K562 (cell line): Measurements from ENCODE around the gene STK16. TPM values are rescaled to one million over a fixed set of nuclear protein-coding genes. Genes with fewer than 3 reads are reported as not detected.

Experiments used
- GTF2A2 ChIP-seq: IDR thresholded peaks from 2 replicates; pipeline ENCODE4 v1.6.1; 2016; ENCODE audit warnings: mild to moderate bottlenecking, missing genetic modification characterization, missing compliant biosample characterization
- MCM3 ChIP-seq: fragments of 450-650 bp; IDR thresholded peaks from 2 replicates; pipeline ENCODE4 v1.6.1; 2016
- NFIX ChIP-seq: fragments of 250-450 bp; sonication (Bioruptor Pico); IDR thresholded peaks from 2 replicates; pipeline ENCODE4 v1.4.0; 2020; ENCODE audit warnings: low read depth, mild to moderate bottlenecking, moderate library complexity
- PRMT5 ChIP-seq: sonication (generic); formaldehyde crosslinking; IDR thresholded peaks from 2 replicates; pipeline ENCODE4 v1.5.0; 2020; ENCODE audit warnings: missing genetic modification reagents
- PTRF ChIP-seq: fragments of 450-650 bp; IDR thresholded peaks from 2 replicates; pipeline ENCODE4 v1.6.1; 2016; ENCODE audit warnings: mild to moderate bottlenecking, missing genetic modification characterization, missing compliant biosample characterization
- RBBP5 ChIP-seq: fragments of 200-600 bp; sonication (generic); IDR thresholded peaks from 2 replicates; pipeline ENCODE4 v1.6.1; 2012; ENCODE audit warnings: borderline replicate concordance, mild to moderate bottlenecking, low read length, control low read depth, inconsistent platforms; ENCODE audit not compliant: insufficient read depth, poor library complexity, severe bottlenecking
- SAP30 ChIP-seq: fragments of 200-600 bp; sonication (generic); IDR thresholded peaks from 2 replicates; pipeline ENCODE4 v1.6.1; 2012; ENCODE audit warnings: borderline replicate concordance, low read depth, mild to moderate bottlenecking, moderate library complexity, low read length, control low read depth, inconsistent platforms; ENCODE audit not compliant: insufficient read depth, poor library complexity, severe bottlenecking
- ZC3H8 ChIP-seq: fragments of 450-650 bp; IDR thresholded peaks from 2 replicates; pipeline ENCODE4 v1.6.1; 2017
- ZNF589 ChIP-seq: fragments of 200-800 bp; sonication (Bioruptor generic); IDR thresholded peaks from 2 replicates; pipeline ENCODE4 v1.6.1; 2016; ENCODE audit warnings: low read depth, missing genetic modification characterization, missing compliant biosample characterization
- ZNF644 ChIP-seq: fragments of 200-800 bp; sonication (Bioruptor generic); IDR thresholded peaks from 2 replicates; pipeline ENCODE4 v1.6.1; 2016; ENCODE audit warnings: low read depth, missing genetic modification characterization, missing compliant biosample characterization
- polyA plus RNA-seq, 8 experiments: library from polyadenylated mRNA; depleted of rRNA in 4 of 8; stranded (reverse) in 5 of 8; unstranded in 3 of 8; fragments of >200 nt; fragmentation: Nextera tagmentation in 2 of 8; fragmentation: Illumina TruSeq in 1 of 8; extraction: Ambion mirVana in 2 of 8; extraction: Trizol in 1 of 8; gene quantifications; 2 replicates each; pipeline versions ENCODE4 v1.2.1 to v1.2.3, GENCODE V29; 2011 to 2014; ENCODE audit warnings: inconsistent platforms in 1 of 8, missing spikeins in 1 of 8
- total RNA-seq, 7 experiments: library from RNA; depleted of rRNA in 6 of 7; stranded (reverse); fragments of >200 nt in 6 of 7; fragmentation: Illumina TruSeq in 2 of 7; extraction: Trizol in 2 of 7; gene quantifications; 2 replicates each; pipeline versions ENCODE4 v1.2.1 to v1.2.3, GENCODE V29; 2011 to 2021; ENCODE audit warnings: low replicate concordance in 1 of 7
- TF ChIP-seq, protein P1 (sequence below): fragments of 450-650 bp; IDR thresholded peaks from 2 replicates; pipeline ENCODE4 v1.6.1; 2016; ENCODE audit warnings: low read depth
- TF ChIP-seq, protein P2 (sequence below), 2 experiments: IDR thresholded peaks; 2 replicates each; pipeline ENCODE4 v1.6.1; 2011; ENCODE audit warnings: borderline replicate concordance in 1 of 2, control low read depth in 1 of 2, low read depth in 1 of 2, low read length in 1 of 2, mild to moderate bottlenecking in 1 of 2, mixed read lengths in 1 of 2, moderate library complexity in 1 of 2; ENCODE audit not compliant: insufficient read depth in 1 of 2, insufficient read length in 1 of 2, poor library complexity in 1 of 2, severe bottlenecking in 1 of 2; ENCODE audit errors: extremely low read depth in 1 of 2
- TF ChIP-seq, protein P3 (sequence below): fragments of 200-800 bp; sonication (Bioruptor generic); IDR thresholded peaks from 2 replicates; pipeline ENCODE4 v1.6.1; 2017; ENCODE audit warnings: missing genetic modification characterization, missing compliant biosample characterization
- TF ChIP-seq, protein P4 (sequence below): fragments of 450-650 bp; IDR thresholded peaks from 2 replicates; pipeline ENCODE4 v1.6.1; 2017; ENCODE audit warnings: mild to moderate bottlenecking, moderate library complexity

The STK16 gene
- total and polyA plus RNA-seq, 9 of the 15 experiments (the other 6 are each of a cell fraction or from before 2014, with no cell fraction given), result 5.4 to 36.2 (median 17.8) TPM

DNA sequence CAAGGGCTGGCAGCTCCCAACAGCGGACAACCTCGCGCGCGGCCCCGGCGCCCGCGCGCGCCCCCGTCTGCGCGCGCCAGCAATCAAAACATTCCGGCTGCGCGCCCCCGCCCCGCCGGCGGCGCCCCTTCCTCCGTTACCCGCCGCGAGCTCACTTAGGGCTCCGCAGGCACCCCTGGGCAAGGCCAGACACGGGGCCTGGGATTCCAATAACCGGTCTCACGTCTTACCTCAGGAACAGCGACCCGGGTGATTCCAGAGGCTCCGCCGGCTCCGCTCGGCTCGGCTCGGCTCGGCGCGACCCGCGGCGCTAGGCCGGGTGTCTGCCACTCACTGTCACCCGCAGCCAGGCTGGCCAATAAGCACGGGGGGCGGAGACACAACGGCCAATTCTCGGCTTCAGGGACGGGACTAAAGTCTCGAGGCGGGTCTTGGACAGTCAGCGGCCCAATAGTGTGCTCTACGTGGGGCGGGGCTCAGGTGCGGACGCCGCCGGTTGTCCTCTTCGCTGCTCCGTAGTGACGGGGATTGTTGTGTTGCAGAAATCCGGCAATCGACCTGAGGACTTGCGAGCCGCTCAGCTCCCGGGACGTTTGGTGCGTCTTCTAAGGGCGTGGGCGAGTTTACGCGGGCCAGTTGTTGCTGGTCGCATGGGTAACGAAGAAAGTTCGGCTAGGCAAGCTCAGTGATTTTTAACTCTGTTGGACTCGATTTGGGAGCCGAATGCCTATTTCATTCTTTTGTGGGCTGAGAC lies 15.8 kb upstream of the STK16 start, which contains the start of the genes ANKZF1 and ATG9A (continued):
- TF ChIP-seq, protein P1, sequence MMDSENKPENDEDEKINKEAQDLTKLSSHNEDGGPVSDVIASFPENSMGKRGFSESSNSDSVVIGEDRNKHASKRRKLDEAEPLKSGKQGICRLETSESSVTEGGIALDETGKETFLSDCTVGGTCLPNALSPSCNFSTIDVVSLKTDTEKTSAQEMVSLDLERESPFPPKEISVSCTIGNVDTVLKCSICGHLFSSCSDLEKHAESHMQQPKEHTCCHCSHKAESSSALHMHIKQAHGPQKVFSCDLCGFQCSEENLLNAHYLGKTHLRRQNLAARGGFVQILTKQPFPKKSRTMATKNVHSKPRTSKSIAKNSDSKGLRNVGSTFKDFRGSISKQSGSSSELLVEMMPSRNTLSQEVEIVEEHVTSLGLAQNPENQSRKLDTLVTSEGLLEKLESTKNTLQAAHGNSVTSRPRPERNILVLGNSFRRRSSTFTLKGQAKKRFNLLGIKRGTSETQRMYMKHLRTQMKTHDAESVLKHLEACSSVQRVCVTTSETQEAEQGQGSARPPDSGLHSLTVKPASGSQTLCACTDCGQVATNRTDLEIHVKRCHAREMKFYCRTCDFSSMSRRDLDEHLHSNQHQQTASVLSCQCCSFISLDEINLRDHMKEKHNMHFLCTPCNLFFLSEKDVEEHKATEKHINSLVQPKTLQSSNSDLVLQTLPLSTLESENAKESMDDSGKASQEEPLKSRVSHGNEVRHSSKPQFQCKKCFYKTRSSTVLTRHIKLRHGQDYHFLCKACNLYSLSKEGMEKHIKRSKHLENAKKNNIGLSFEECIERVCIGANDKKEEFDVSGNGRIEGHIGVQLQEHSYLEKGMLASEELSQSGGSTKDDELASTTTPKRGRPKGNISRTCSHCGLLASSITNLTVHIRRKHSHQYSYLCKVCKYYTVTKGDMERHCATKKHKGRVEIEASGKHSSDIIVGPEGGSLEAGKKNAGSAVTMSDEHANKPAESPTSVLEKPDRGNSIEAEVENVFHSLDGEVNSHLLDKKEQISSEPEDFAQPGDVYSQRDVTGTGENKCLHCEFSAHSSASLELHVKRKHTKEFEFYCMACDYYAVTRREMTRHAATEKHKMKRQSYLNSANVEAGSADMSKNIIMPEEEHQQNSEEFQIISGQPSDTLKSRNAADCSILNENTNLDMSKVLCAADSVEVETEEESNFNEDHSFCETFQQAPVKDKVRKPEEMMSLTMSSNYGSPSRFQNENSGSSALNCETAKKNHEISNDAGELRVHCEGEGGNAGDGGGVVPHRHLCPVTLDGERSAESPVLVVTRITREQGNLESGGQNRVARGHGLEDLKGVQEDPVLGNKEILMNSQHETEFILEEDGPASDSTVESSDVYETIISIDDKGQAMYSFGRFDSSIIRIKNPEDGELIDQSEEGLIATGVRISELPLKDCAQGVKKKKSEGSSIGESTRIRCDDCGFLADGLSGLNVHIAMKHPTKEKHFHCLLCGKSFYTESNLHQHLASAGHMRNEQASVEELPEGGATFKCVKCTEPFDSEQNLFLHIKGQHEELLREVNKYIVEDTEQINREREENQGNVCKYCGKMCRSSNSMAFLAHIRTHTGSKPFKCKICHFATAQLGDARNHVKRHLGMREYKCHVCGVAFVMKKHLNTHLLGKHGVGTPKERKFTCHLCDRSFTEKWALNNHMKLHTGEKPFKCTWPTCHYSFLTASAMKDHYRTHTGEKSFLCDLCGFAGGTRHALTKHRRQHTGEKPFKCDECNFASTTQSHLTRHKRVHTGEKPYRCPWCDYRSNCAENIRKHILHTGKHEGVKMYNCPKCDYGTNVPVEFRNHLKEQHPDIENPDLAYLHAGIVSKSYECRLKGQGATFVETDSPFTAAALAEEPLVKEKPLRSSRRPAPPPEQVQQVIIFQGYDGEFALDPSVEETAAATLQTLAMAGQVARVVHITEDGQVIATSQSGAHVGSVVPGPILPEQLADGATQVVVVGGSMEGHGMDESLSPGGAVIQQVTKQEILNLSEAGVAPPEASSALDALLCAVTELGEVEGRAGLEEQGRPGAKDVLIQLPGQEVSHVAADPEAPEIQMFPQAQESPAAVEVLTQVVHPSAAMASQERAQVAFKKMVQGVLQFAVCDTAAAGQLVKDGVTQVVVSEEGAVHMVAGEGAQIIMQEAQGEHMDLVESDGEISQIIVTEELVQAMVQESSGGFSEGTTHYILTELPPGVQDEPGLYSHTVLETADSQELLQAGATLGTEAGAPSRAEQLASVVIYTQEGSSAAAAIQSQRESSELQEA, result peak; percentile 95
- TF ChIP-seq MCM3, result no peak
- peak; percentile 59 for TF ChIP-seq RBBP5
- TF ChIP-seq NFIX (CRISPR knock-in tag), result no peak
- TF ChIP-seq SAP30, result no peak
- TF ChIP-seq ZNF589 (CRISPR knock-in tag), result peak; percentile 62
- TF ChIP-seq, protein P2, sequence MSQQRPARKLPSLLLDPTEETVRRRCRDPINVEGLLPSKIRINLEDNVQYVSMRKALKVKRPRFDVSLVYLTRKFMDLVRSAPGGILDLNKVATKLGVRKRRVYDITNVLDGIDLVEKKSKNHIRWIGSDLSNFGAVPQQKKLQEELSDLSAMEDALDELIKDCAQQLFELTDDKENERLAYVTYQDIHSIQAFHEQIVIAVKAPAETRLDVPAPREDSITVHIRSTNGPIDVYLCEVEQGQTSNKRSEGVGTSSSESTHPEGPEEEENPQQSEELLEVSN (IDR thresholded peaks at IDR 0.05; ENCODE audit: borderline replicate concordance in 1 of 2, extremely low read depth in 1 of 2, insufficient read depth in 1 of 2, insufficient read length in 1 of 2, low read depth in 1 of 2, low read length in 1 of 2, poor library complexity in 1 of 2, severe bottlenecking in 1 of 2), result peak; percentile 12 to 45
- TF ChIP-seq, protein P3, sequence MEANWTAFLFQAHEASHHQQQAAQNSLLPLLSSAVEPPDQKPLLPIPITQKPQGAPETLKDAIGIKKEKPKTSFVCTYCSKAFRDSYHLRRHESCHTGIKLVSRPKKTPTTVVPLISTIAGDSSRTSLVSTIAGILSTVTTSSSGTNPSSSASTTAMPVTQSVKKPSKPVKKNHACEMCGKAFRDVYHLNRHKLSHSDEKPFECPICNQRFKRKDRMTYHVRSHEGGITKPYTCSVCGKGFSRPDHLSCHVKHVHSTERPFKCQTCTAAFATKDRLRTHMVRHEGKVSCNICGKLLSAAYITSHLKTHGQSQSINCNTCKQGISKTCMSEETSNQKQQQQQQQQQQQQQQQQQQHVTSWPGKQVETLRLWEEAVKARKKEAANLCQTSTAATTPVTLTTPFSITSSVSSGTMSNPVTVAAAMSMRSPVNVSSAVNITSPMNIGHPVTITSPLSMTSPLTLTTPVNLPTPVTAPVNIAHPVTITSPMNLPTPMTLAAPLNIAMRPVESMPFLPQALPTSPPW, result peak; percentile 38
- peak; percentile 91 for TF ChIP-seq ZNF644 (tag)
- TF ChIP-seq PRMT5 (CRISPR knock-in tag), result no peak
- TF ChIP-seq ZC3H8, result no peak
- no peak for TF ChIP-seq GTF2A2 (tag)
- TF ChIP-seq, protein P4, sequence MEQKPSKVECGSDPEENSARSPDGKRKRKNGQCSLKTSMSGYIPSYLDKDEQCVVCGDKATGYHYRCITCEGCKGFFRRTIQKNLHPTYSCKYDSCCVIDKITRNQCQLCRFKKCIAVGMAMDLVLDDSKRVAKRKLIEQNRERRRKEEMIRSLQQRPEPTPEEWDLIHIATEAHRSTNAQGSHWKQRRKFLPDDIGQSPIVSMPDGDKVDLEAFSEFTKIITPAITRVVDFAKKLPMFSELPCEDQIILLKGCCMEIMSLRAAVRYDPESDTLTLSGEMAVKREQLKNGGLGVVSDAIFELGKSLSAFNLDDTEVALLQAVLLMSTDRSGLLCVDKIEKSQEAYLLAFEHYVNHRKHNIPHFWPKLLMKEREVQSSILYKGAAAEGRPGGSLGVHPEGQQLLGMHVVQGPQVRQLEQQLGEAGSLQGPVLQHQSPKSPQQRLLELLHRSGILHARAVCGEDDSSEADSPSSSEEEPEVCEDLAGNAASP, result no peak
- no peak for TF ChIP-seq PTRF (tag)
